NCI-H510A treated with DMSO at 0.1 percent for 48 hours (cell line): Measurements from ENCODE around the gene MAPKAPK5.
"Not testable (repeated sequence)": the region's sequence is repeated elsewhere in the genome, so short reads cannot be mapped to it uniquely, and the experiment has no call there.

Experiments
- DNase-seq: peaks from one replicate; lab custom pipeline; 2025; lab: John Stamatoyannopoulos, UW

The MAPKAPK5 gene

GRCh38 chr12:111886662-111887545, 44.9 kb downstream of the MAPKAPK5 start:
- DNase-seq = no peak

GRCh38 chr12:111887926-111888745, 46.1 kb downstream of the MAPKAPK5 start:
- no peak for DNase-seq

- no peak for DNase-seq
These were observed 51.3 kb downstream of the MAPKAPK5 start for GRCh38 chr12:111893287-111893686.

- DNase-seq = no peak
These were observed 52.5 kb downstream of the MAPKAPK5 start for GRCh38 chr12:111894556-111894955.

- DNase-seq = no peak
These were observed 59.2 kb downstream of the MAPKAPK5 start for GRCh38 chr12:111901182-111901581.

- no peak for DNase-seq
These were observed 62.5 kb downstream of the MAPKAPK5 start for GRCh38 chr12:111904446-111904975.

- DNase-seq = no peak
These were observed 63.5 kb downstream of the MAPKAPK5 start for GRCh38 chr12:111905502-111905901.

GRCh38 chr12:111907740-111908139, 65.7 kb downstream of the MAPKAPK5 start:
- DNase-seq = no peak

- no peak for DNase-seq
These were observed 83.1 kb downstream of the MAPKAPK5 start for GRCh38 chr12:111925171-111925570.

- no peak for DNase-seq
These were observed 84.6 kb downstream of the MAPKAPK5 start for GRCh38 chr12:111926631-111927030.

- no peak for DNase-seq
These were observed 85.3 kb downstream of the MAPKAPK5 start for GRCh38 chr12:111927346-111927745.

- DNase-seq = no peak
These were observed 90.2 kb downstream of the MAPKAPK5 start for GRCh38 chr12:111932241-111932640.

- DNase-seq = no peak
These were observed 94.8 kb downstream of the MAPKAPK5 start for GRCh38 chr12:111936869-111937268.

GRCh38 chr12:111937429-111937828, 95.4 kb downstream of the MAPKAPK5 start:
- no peak for DNase-seq

- DNase-seq = no peak
These were observed 100.5 kb downstream of the MAPKAPK5 start for GRCh38 chr12:111942557-111942956.

- DNase-seq = no peak
These were observed 101.9 kb downstream of the MAPKAPK5 start for GRCh38 chr12:111943929-111944328.

GRCh38 chr12:111950961-111951676, 109.1 kb downstream of the MAPKAPK5 start:
- DNase-seq = not testable (repeated sequence)
